ENCODE data around the gene SLC35E1. TPM values are rescaled to one million over a fixed set of nuclear protein-coding genes. Genes with fewer than 3 reads are reported as not detected.
A peak's percentile ranks its signal among the peaks of the same experiment; 100 is the strongest.

SLC35E1 gene
- polyA plus RNA-seq (2013, experiment 1 of 2; ENCODE audit: insufficient read length): 52.8 TPM
- polyA plus RNA-seq (2013, experiment 2 of 2; ENCODE audit: insufficient read length): 58.3 TPM

DNA sequence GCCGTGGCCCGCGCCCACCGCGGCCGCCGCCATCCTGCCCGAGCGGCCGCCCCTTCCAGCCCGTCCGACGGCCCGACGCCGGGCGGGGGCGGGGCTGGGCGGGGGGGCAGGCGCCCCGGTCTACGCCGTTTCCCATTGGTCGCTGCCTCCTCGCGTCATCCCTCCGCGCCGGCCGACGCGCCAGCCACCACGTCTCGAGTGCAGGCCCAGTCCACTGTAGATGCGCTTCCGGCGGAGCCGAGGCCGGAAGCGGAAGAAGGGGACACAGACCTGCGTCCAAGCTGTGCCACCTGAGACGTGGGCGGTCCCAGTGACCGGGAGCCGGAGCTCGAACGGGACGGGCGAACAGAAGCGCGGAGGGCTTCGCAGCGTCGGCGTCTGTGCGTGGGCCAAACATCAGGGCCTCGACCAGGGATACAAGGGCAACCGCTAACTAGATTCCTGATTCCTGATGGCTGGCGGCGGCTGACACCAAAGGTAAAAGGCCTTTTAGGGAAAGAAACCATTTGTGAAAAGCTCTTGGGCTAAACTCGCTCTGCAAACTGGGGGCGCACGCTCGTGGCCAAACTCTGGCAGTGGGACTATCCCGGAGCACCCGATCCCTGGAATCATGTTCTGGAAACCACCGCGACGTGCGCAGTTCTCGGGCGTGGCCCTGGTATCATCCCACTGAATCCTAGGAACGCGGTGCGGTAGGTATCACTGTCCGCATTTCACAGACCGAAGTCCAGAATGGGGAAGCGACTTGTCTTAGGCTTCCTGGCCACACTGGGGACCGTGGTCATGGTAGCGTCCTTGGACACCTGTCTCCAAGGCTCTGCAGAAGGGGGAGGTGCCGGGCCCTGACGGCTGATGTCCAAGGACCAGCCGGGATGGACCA lies at the start of gene SLC35E1:
Gene SLC35E1, minus strand, starts transcription at position 84 of the 880 bp plus-strand sequence. Its CDS starts 51 bp downstream, at position 33.
- peak; percentile 95 for DNase-seq

DNA sequence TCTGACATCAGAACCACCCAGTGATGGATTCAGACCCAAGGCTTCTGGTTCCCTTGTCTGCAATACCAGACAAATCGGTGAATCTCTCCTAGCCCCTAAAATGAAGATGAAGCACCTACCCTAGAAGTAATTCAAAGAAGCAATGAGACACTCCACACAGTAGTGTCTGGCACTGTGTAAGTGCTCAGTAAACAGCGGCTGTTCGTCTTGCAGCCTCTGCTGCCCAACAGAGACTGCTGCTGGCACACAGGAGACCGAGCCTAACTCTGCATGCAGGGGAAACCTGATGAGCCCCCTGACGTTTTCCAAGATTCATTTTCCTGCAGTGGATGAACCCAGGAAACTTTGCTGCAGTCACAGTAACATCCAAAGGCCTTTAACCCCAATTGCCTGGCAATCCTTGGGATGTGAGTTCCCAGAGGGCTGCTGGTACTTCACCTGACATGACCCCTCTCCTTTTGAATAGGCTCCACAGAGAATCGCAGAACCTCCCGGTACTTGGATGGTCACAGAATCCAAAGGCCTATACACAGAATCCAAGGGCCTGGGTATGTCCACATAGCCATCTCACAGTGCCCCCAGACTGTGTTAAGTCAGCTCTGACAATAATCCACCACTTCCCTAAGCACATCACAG lies 49.1 kb upstream of the SLC35E1 start:
- DNase-seq: no peak

DNA sequence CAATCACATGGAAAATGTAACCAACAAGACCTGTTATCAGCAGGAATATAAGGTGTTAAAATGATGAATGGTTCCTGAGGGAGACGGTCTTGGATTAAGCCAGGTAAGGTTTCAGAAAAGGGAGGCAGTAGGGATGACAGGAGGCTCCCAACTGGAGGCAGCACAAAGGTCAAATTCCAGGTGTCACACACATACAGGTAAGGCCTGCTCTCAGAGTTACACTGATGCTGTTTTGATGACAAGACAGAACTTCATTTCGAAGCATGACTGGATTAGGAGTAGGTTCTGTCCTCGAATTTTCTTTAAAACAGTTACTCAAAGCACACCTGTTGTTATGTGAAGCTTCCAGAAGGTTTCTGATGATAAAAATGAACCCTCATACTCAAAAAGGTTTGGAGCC lies 48.4 kb upstream of the SLC35E1 start:
- no peak for DNase-seq

DNA sequence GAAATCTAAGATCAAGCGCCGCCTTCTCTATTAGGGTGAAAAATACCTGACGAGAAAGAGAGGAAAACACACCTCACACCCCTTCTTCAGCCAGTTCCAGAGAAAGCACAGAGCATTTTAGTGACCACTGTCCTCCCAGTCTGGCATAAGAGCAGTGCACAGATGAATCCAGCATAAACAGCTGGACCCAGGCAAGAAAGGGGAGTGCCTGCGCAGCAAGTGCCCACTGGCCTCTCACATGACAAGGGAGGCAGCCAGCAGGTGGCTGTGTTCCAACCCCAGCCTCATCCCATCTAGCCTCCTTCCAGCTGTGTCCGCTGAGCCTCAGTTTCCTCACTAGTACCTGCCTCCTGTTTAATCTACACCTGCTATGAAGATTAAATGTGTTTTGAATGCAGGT lies 47.8 kb upstream of the SLC35E1 start:
- no peak for DNase-seq

DNA sequence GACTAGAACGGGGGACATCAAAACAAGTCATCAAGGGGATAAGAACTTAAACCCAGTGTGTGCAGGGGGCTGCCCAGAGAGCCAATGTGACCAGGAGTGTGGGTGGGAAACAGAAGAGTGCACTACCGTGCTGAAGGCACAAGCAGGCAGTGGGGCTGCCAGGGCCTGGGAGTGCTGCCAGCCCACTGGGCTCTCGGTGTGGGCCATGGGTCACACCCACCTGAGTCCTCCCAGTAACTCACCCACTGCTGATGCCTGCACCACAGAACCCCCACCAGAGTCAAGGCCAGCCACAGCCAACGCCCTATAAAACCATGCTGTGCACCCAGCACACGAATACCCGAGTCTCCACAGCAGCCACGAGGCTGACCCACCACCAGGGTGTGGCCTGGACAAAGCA lies 47.2 kb upstream of the SLC35E1 start:
- no peak for DNase-seq

DNA sequence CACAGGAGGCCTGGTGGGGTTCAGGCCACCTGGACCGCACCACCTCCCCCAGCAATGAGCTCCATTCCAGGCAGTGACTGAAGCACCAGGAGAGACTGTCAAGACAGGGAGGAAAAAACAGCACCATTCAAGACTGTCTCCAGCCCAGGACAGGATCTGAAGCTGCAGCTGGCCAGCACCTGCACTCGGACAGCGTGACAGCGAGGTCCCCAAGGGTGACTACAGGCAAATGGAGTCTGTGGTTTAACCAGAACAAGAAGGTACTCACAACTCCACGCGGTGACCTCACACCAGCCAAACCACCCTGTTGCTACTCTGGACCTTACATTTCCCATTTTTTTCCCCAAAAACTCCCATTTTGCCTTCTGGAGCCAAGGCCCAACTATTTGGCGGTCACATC lies 46.0 kb upstream of the SLC35E1 start:
- DNase-seq: no peak

DNA sequence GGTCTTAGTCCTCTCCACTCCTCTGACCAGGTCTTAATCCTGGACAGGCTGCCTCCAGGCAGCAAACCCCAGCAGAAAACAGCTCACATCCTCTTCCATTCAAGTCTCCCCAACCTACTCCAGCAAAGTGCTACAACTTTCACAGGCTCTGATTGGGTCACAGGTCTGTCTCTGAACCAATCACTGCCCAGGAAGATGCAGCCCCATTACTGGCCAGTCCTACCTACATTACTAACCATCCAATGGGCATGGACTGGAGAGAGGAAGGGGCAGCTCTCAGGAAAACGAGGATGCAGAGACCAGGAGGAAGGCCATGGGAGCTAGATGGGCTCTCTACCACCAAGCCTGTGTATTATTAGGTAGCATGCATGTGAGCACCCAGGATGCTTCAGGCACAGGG lies 43.6 kb upstream of the SLC35E1 start:
- no peak for DNase-seq

DNA sequence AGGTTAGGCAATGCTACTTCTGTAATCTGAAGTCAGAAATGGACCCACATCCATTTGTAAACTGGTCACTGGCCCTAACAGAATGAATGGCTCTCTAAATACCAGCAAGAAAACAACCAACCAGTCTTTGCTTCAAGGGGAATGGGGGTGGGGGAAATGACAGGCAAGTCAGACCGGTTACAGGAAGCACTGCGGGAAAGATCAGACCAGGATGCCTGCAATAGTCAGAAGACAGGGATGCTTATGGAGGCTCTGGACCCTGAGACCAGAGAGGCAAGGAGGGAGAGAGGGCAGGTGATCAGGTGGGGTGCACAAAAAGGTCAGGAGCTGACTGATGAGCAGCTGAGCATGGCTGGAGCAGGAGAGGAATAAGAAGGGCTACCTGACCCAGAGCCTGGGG lies 42.7 kb upstream of the SLC35E1 start:
- DNase-seq: no peak

DNA sequence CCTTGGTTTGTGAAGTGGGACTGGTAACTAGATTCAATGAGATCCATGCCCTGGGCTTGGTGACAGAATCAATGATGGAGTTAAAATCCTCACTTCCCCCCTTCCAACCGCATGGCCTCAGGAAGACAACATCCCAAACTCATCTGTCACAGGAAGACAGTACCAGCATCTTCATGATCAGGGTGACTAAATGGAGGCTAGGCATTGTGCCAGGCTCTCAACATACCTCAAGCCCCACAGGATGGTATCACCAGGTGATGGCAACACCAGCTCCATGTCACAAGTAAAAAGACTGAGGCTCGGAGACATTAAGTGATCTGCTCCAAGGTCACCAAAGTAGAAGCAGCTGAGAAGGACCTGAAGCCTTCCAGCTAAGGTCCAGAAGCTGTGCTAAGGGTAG lies 41.6 kb upstream of the SLC35E1 start:
- DNase-seq: no peak

DNA sequence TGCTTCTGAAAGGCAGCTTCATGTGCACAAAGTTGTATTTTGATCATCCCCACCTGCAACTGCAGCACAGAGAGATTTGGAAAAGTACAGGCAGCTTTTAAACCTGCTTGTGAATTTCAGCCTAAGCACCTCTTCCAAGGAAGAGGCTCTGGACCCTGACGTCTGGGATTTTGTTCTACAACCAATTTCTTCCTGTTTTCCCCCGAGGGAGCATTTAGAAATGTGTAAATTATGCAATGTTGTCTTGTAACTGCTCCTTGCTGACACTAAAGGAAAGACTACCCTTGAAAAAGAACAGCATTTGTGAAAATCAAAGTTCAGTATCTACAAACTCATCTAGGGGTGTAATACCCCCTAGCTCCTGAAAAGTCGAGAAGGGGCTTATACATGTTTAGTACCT lies 40.4 kb upstream of the SLC35E1 start:
- no peak for DNase-seq

DNA sequence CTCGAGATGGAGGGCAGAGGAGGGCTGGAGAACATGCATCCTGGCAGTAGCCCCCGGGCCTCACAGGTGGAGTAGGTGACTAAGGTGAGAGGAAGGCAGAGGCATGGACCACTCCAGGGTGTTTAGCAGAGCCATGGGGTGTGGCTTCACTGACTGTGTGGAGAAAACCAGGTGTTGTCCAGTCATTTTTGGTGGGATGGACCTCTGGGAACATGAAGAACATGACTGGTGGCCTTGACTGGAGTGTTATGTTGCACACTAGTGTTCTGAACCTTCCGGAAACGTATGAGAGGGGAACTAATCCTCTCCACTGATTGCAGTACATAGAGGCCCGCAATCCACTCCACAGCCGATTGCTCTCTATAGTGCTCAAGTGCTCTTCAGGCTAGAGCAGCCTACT lies 38.9 kb upstream of the SLC35E1 start:
- no peak for DNase-seq

DNA sequence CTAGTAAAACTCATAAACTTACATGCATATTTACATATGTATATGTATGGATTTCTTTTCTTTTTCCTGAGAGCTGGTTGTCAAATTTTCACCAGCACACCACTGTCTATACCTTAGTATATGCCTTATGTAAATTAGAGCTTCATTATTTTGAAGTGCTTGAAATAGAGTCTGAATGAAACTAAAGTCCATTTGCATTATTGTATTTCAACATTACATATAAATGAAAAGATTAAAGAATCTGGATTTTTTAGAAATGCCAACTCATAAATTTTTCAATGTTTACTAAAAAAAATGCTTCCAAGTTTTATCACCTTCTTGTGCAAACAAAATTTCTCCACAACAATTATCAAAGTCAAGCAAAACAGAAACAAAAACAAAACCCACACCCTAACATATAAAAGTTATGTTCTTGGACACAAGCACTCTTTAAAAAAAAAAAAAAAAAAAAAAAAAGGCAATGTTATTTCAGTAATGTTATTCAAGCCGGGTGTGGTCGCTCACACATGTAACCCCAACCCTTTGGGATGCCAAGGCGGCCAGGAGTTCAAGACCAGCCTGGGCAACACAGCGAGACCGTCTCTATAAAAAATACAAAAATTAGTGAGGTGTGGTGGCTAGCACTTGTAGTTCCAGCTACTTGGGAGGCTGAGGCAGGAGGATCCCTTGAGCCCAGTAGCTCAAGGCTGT lies 37.4 kb upstream of the SLC35E1 start:
- no peak for DNase-seq

DNA sequence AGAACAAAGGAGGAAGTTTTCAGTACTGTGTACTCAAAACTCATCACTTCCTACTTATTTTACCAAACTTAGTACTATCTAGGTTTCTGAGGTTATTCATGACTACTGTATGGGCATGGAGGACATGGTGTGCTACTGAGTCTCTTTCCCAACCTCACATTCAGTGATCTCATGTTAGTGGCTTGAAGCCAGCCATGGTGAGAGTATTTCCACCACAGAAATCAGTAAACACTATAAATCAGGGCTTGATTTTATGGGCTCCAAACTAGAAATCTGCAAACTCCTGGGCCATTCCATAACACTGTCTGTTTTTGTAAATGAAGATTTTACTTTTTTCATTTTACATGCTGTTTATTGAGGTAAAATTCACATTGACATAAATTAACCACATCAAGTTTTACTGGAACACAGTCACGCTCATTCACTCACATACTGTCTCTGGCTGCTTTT lies 36.1 kb upstream of the SLC35E1 start:
- no peak for DNase-seq

DNA sequence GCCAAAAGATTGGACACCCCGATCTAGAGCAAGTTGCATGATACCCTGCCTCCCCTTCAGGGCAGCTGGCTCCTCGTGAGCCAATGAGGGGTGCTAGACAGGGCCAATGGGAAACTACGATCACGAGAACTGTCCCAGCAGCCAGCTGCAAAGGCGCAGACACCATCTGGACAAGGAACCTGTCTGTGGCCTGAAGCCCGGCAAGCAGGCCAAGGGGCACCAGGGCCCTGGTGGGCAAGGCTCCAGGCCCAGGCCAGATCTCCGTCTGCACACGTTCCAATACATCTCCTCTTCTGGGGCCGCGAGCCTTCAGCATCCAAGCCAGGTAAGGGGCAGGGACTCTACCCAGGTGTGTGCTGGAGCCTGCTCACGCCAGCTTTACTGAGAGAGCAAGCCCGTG lies 35.6 kb upstream of the SLC35E1 start:
- DNase-seq: no peak

DNA sequence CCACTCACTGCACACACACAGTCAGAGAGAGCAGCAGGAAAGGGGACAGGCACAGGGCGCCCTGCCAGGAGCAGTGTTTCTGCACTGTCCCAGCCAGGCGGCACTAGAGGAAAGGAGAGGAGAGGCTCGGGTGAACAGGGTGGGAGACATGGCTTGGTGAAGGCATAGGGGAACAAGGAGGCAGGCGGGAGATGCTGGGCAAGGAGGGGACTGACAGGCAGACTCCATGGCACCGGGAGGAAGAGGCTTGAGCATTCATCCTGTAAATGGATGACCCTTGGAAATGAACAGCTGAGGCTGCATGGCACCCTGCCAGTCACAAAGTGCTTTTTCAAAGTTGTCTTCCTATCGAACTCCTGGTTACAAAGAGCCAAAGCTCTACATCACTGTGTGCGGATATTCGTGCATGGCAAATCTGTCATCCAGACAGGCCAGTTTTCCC lies 33.4 kb upstream of the SLC35E1 start:
- DNase-seq: no peak

DNA sequence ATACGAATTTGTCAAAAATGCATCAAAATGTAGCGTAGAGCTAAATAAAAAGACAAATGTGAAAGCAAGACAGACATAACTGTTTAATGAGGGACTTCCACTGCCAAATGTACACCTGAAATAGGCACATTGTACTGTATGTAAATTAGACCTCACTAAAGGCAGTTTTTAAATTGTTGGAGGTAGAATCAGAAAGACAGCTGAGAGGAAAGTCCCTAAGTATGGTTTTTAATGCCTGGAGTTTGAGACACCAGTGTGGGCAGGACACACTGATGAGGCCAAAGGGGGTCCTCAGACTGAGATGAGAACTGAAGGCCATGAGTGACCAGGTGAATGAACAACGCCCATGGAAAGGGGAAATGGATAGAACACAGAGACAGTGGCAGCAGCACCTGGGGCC lies 32.9 kb upstream of the SLC35E1 start:
- DNase-seq: no peak

DNA sequence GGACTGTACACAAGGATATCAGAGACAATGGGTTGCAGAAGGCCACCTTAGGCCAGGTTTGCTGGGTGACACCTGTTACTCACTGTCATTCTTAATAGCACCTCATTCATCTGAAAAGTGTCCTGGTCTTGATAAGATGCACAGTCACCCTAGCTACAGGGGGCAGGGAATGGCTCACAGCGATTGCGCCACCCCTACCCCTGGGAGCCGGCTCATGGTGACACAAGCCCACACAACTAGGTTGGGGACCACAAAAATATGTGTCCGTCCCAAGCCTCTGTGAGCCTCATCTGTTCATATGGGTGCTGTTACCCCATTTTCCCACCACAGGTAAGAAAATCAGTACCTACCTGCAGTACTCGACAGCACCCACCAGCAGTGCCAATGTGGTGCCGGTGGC lies 32.4 kb upstream of the SLC35E1 start:
- no peak for DNase-seq

DNA sequence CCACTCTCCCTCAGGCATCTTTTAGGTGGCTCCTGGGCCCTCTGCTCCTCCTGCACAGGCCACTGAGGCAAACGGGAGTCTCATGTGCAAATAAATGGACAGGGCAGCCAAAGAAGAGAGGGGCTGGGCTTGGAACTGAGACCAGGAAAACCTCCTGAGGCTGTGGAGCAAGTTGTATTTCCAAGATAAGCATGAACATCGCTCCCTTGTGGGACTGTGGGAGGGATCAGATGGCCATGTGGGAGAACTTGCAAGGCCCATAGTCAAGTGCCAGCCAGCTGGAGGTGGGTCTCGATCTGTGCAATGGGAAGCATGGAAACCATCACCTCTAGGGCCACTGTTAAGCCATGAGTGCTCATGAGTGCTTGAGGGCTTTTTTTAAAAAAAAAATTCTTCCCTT lies 30.9 kb upstream of the SLC35E1 start:
- DNase-seq: no peak

DNA sequence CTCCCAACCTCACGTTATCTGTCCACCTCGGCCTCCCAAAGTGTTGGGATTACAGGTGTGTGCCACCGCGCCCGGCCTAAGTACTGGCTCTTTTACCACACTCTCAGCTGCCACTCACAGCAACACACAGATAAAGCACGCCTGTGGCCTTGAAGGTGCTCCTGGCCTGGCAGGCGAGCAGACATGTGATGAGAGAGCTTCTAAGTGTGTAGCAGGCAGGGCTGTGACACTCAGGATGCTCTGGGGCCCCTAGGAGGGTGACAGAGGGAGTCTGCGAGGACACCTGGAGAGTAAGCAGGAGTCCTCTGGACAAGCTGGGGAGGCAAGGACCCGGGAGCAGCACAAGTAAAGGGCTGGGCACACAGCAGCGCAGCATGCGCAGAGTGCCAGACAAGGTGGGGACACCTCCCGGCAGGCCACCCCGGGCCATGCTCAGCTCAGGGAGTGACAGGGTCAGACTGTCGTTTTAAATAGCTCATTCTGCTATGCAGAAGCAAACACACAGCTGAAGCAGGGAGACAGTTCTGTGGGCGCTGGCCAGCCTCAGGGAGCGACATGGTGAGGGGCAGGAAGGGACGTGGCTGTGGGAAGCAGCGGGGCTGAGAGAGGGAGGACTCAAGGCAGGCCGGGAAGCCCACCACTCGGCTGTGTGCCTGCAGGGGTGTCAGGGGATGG lies 29.3 kb upstream of the SLC35E1 start:
- DNase-seq: no peak

DNA sequence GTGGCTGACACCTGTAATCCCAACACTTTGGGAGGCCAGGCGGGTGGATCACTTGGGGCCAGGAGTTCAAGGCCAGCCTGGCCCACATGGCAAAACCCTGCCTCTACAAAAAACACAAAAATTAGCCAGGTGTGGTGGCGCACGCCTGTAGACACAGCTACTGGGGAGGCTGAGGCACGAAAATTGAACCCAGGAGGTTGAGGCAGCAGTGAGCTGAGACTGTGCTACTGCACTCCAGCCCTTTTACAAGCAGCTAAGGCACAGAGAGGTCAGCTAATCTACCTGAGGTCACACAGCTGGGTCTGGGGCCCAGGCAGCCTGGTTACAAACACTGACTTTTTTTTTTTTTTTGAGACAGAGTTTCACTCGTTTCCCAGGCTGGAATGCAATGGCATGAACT lies 28.6 kb upstream of the SLC35E1 start:
- DNase-seq: no peak

DNA sequence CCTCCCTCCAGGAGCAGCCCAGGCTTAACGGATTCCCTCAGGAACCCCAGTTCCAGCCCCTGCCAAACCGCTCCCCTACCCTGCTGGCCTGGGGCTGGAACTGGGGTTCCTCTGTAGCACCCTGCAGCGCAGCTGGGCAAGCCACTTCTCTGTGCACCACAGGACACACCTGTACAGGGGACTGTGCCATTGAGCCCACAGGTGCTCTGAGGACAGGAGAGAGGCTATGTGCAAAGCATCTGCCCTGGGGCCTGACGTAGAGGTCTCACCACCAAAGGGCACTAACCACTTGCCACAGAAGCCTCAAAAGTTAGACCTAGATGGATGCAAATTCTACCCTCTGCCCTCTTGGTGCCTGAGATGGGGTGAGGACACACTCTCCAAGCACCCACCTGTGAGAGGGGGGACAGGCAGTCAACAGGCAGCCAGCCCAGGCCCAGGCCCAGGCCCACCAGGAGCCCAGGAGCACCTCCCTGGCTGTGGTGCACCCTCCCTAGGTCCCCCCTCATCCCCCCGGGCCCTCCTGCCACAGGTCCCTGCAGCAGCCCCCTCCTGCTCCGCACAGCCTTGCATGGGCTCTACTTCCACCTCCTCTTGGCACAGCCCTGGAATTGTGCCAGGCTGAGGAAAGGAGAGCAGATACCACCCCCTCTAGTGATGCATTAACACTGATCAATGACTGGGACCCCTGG lies 27.6 kb upstream of the SLC35E1 start:
- DNase-seq: no peak

DNA sequence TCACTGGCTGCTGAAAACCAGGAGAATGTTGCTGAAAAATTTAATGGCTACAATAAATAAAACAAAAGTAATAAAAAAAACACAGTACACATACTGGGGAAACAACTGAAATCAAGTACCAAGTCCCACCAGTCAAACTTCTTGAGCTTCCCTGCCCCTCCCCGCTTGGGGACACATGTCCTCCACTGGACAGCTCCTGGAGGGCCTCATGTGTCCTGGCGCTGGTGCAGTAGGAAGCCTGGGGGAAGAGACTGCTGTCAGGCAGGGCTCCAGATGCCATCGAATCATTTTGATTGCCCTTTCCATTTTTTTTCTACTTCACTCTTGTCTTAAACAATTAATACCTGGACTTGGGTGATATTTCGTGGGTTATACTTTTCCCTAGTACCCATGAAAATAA lies 26.6 kb upstream of the SLC35E1 start:
- no peak for DNase-seq

All from fibroblast of skin of back (primary cell).